ENCODE data around the gene VPS45. TPM values are rescaled to one million over a fixed set of nuclear protein-coding genes. Genes with fewer than 3 reads are reported as not detected.

Gene VPS45
- total and polyA plus RNA-seq, 4 donors, result 7.7 to 24.2 (median 14.1) TPM

- no peak overlapping the region for H3K4me3 ChIP-seq (ENCODE audit: low read depth in 1 of 3, low read length in 3 of 3)
- 90% methylated on average over 3 of the region's 3 CpGs for WGBS
- no peaks in the 10 kb centered on the region for H3K27me3 ChIP-seq (ENCODE audit: control insufficient read depth in 4 of 4, insufficient read depth in 4 of 4, low read length in 3 of 4)
- no peak overlapping the region for H3K27ac ChIP-seq (ENCODE audit: low read depth in 1 of 2, low read length in 2 of 2)
- H3K36me3 ChIP-seq (ENCODE audit: control insufficient read depth in 4 of 4, insufficient read depth in 3 of 4, low read depth in 1 of 4, low read length in 3 of 4), result peaks cover 1 to 16% (median 15%) of the 10 kb centered on the region in 4 donors
- H3K4me1 ChIP-seq (ENCODE audit: control insufficient read depth in 4 of 4, insufficient read depth in 4 of 4, low read length in 3 of 4), result no peaks in the 10 kb centered on the region
- DNase-seq (ENCODE audit: low spot score), result no peak
- H3K9ac ChIP-seq (ENCODE audit: low read depth in 1 of 2, low read length in 2 of 2), result no peak overlapping the region
- no peaks in the 10 kb centered on the region for H3K9me3 ChIP-seq (ENCODE audit: control insufficient read depth in 4 of 4, low read length in 3 of 4)
- TF ChIP-seq HNF4G (IDR thresholded peaks at IDR 0.05), result no peak
- TF ChIP-seq ZBTB33 (IDR thresholded peaks at IDR 0.05), result no peak
- TF ChIP-seq YY1 (IDR thresholded peaks at IDR 0.05), result no peak
- TF ChIP-seq NR2F2 (IDR thresholded peaks at IDR 0.05), result no peak
- no peak for TF ChIP-seq REST (IDR thresholded peaks at IDR 0.05)
- TF ChIP-seq SP1 (IDR thresholded peaks at IDR 0.05), result no peak
These were observed 27.2 kb downstream of the VPS45 start for GRCh38 chr1:150094734-150095265.

- no peak overlapping the region for H3K9ac ChIP-seq (ENCODE audit: low read depth in 1 of 2, low read length in 2 of 2)
- H3K27me3 ChIP-seq (ENCODE audit: control insufficient read depth in 4 of 4, insufficient read depth in 4 of 4, low read length in 3 of 4), result no peaks in the 10 kb centered on the region
- H3K27ac ChIP-seq (ENCODE audit: low read depth in 1 of 2, low read length in 2 of 2), result no peak overlapping the region
- TF ChIP-seq FOXA2 (IDR thresholded peaks at IDR 0.05) (no peak), EGR1 (IDR thresholded peaks at IDR 0.05; ENCODE audit: low read depth in 2 of 2) (no peak), CTCF (IDR thresholded peaks at IDR 0.05; ENCODE audit: low read depth, low read length, missing input control) (no peak), MAX (IDR thresholded peaks at IDR 0.05) (no peak)
- H3K9me3 ChIP-seq (ENCODE audit: control insufficient read depth in 4 of 4, low read length in 3 of 4), result no peaks in the 10 kb centered on the region
- no peak for DNase-seq (ENCODE audit: low spot score)
- WGBS, result 78% methylated on average over 1 of the region's 1 CpG
- H3K4me3 ChIP-seq (ENCODE audit: low read depth in 1 of 3, low read length in 3 of 3), result no peak overlapping the region
- H3K36me3 ChIP-seq (ENCODE audit: control insufficient read depth in 4 of 4, insufficient read depth in 3 of 4, low read depth in 1 of 4, low read length in 3 of 4), result peaks cover 0 to 9% (median 2%) of the 10 kb centered on the region in 4 donors
- peaks cover 0 to 2% (median 0%) of the 10 kb centered on the region in 4 donors for H3K4me1 ChIP-seq (ENCODE audit: control insufficient read depth in 4 of 4, insufficient read depth in 4 of 4, low read length in 3 of 4)
These were observed 35.4 kb downstream of the VPS45 start for GRCh38 chr1:150102986-150103385.
